HG03378 (cell line): ENCODE results near the gene APIP.
A peak's percentile ranks its signal among the peaks of the same experiment; 100 is the strongest.
"Not testable (repeated sequence)": the region's sequence is repeated elsewhere in the genome, so short reads cannot be mapped to it uniquely, and the experiment has no call there.

Experiments
- ATAC-seq: cut with Tn5 transposase; IDR thresholded peaks from one replicate; pipeline ENCODE4 v1.9.1; 2021; ENCODE audit warnings: mild to moderate bottlenecking, moderate library complexity; ENCODE audit not compliant: unreplicated experiment

APIP gene

GRCh38 chr11:34926101-34926830 is 10.1 kb upstream of the APIP start:
- ATAC-seq: no peak

- ATAC-seq: no peak
These were observed 8.5 kb upstream of the APIP start for GRCh38 chr11:34924714-34925113.

GRCh38 chr11:34921156-34921555 is 5.0 kb upstream of the APIP start:
- ATAC-seq: no peak

- ATAC-seq: no peak
These were observed 928 bp upstream of the APIP start for GRCh38 chr11:34916843-34917770.

- ATAC-seq: peak; percentile 4
These were observed 804 bp downstream of the APIP start for GRCh38 chr11:34915136-34916014.

GRCh38 chr11:34913556-34913955 is 2.6 kb downstream of the APIP start:
- ATAC-seq: not testable (repeated sequence)

- ATAC-seq: no peak
These were observed 4.5 kb downstream of the APIP start for GRCh38 chr11:34911676-34912075.

GRCh38 chr11:34910817-34911216 is 5.4 kb downstream of the APIP start:
- ATAC-seq: peak; percentile 59

GRCh38 chr11:34909955-34910354 is 6.2 kb downstream of the APIP start:
- no peak for ATAC-seq

GRCh38 chr11:34909415-34909814 is 6.8 kb downstream of the APIP start:
- no peak for ATAC-seq

- ATAC-seq: no peak
These were observed 8.1 kb downstream of the APIP start for GRCh38 chr11:34907934-34908593.

GRCh38 chr11:34905666-34906065 is 10.5 kb downstream of the APIP start:
- no peak for ATAC-seq

GRCh38 chr11:34904421-34904955 is 11.7 kb downstream of the APIP start:
- ATAC-seq: no peak

- ATAC-seq: no peak
These were observed 16.6 kb downstream of the APIP start for GRCh38 chr11:34899633-34900016.

GRCh38 chr11:34898474-34898873 is 17.7 kb downstream of the APIP start:
- ATAC-seq: no peak

- ATAC-seq: no peak
These were observed 18.9 kb downstream of the APIP start for GRCh38 chr11:34897171-34897870.

- not testable (repeated sequence) for ATAC-seq
These were observed 20.0 kb downstream of the APIP start for GRCh38 chr11:34896191-34896590.

- no peak for ATAC-seq
These were observed 22.8 kb downstream of the APIP start for GRCh38 chr11:34893416-34893815.

GRCh38 chr11:34891611-34892010 is 24.6 kb downstream of the APIP start:
- no peak for ATAC-seq

- ATAC-seq: no peak
These were observed 25.4 kb downstream of the APIP start for GRCh38 chr11:34890812-34891211.
